Superior temporal gyrus (tissue), 1 donor: ENCODE data around the gene PGLYRP4.

Source experiments
- DNase-seq: peaks from one replicate; pipeline ENCODE4 v3.0.0-alpha.2; 2016; ENCODE audit errors: extremely low spot score

Gene PGLYRP4, protein sequence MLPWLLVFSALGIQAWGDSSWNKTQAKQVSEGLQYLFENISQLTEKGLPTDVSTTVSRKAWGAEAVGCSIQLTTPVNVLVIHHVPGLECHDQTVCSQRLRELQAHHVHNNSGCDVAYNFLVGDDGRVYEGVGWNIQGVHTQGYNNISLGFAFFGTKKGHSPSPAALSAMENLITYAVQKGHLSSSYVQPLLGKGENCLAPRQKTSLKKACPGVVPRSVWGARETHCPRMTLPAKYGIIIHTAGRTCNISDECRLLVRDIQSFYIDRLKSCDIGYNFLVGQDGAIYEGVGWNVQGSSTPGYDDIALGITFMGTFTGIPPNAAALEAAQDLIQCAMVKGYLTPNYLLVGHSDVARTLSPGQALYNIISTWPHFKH

DNA sequence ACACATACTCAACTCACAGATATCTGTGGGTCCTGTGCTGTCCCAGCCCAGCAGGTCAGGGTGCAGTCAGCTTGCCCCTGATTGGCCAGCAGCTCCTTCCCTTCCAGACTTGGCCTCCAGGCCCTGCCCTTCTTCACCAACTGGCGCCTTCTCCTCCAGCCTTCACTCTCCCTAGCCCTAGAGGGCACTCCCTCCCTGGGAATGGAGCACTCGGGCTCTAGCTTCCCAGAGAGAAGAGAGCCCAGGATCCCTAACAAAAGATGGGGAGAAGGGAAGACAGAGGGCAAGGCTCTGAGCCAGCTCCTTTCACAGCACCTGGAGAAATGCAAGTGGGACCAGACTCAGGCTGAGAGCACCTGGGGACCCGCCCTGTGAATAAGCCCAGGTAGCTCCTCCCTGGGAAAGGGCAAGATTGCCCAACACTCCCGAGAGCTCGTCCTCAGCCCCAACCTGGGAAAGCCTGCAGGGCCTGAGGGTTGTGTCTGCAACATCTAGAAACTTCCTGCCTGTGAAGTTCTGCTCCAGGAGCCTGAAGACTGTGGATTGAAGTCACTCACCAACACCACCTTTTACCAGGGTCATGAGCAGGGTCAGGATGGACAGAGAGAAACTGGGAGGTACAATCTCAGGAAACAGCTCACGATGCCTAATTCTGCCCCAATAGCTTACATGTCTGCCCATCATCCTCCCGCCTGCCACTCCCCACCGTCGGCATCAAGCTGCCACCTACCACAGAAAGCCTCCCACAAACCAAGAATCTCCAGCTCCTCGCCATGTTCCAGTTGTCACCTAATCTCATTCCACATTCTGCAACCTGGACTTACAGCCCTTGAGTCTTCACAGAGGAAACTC, at the start of gene PGLYRP4:
PGLYRP4 (minus strand) TSS at position 331 of the 852 bp plus-strand sequence. CDS start 909 bp downstream, outside the sequence.
- DNase-seq: no peak

DNA sequence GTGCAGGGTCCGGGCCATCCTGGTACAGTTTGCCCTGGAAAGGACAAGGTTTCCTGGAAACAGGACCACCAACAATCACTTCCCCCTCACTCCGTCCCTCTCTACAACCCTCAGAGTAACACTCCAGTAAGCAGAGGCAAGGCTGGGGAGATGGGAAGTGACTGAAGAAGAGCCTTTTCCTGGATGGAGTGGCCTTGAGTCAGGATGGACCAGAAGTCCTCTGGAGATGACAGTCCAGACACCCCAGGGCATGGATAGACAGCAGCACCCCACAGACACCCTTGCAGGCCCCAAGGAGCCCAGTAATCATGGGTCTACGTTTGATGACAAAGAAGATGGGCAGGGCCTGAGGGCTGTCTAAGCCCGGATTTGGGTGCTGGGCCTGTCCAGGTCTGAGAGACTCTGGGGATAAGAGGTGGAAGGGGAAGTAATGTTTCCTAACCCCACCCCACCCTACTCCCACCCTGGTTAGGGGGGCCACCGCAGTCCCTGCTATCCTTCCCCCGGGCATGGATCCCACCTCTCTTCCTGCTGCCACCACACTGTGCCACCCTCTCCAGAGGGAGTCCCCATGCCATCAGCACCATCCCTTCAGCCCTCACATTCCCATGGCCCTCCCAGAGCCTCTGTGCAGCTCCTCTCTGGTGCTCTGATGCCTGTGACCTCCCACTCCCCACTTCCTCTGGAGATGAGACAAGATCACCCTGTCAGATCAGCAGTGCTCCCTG, 49.4 kb upstream of the PGLYRP4 start:
- DNase-seq: no peak

DNA sequence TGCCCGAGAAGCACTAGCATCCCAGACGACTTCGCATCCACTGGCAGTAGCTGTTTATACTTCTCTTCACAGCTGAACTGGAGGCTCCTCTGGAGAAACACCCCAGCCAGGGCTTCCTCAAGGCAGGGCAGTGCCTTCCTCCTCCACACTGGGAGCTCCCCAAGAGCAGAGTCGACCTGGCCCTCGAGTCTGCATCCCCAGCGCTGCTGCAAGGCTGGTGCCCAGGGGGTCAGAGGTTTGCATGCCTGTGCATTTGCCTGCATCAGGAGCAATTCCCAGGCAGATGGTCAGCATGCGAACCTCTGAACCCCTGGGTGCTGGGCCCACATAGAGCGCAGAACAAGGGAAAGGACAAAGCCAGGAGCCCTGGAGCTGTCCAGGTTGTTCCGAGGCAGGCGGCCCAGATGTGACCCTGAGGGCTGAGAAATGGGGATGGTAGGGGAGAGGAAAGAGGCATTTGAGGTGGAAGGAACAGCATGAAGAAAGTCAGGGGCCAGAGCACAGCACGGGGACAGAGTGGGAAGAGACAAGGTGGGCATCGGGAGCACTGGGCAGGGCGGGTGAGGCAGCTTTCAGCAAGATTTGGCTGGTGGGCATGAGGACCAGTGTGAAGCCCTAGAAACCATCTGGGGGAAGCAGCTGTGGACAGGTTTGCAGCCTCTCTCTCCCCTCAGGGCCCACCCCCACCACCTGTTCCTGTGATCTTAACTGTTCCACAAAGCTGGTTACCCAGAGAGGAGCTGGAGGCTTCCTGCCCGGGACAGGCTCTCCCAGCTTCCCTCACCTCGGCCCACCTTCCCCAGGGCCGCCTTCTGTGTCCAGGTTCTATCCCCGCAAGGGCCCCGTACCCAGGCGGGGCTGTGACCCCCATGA, 48.6 kb upstream of the PGLYRP4 start:
- DNase-seq: no peak

DNA sequence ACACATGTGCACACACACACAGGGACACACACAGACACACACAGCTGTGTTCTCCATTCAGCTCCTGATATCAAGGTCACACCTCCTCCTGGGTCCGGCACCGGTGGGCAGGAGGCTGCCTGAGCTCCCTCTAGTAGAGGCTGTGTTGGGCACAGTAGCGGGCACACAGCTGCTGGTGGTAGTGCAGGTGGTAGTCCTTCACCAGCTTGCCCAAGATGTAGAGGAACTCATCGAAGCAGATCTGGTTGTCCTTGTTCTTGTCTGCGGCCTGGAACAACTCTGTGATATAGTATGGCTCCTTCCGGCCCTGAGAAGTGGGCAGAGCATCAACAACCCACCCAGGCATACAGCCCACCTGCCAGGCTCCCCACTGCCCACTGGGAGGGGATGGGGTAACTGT, 47.8 kb upstream of the PGLYRP4 start:
- DNase-seq: no peak

DNA sequence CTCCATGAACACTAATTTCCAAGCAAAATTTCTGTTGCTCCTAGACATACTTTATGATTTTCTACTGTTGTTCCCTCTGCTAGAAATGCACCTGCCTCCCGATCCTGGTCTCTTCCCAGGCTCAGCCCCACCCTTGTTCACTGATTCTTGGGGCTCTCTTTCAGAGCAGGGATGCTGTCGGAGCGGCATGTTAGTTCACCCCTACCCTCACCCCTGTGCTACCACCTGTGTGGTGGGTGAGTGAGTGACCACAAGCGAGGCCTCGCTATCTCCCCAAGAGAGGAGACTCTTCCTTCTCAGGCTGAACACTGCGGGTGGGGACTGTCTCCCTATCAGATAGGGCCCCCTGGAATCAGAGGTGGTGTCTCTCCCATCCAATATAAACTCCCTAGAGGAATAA, 47.1 kb upstream of the PGLYRP4 start:
- DNase-seq: no peak

DNA sequence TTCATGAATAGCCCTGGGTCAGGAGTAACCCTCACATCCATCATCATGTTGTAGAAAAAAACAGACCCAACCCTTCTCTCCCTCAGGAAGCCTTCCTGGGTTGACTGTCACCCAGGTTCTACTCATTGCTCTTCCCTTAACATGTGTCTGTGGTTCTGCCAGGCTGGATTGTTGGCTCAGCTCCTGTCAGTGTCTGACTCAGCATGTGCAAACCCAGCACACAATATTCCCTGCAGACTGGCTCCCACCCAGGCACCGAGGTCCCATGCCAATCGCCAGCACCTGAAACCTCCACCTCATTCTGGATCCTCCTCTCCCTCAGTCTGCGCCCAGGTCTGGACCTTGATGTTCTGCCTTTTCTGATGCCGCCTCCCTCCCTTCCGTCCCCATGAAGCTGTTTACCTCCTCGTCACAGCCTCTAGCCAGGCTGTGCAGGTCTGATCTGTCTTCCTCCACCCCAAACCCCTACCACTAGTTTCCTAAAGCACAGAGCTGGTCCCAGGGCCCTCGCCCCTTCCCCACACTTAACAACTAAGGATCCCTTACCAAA, 46.6 kb upstream of the PGLYRP4 start:
- no peak for DNase-seq

DNA sequence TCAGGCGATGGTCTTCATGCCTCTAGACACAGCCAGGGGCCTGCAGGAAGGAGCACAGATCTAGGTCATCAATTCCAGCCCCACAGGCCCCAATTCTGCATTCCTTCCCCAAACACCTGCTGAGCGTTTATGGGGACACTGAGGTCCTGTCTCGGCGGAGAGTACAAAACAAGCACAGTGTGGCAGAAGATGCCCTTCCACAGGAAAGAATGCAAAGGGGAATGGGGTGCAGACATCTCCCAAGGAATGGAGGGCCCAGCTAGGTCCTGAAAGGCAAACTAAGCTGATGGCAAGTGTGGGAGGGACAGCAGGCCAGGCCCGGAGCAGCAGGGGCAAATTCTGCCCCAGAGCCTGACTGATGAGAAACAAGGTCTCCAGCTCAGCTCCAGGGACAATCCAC, 45.8 kb upstream of the PGLYRP4 start:
- DNase-seq: no peak

DNA sequence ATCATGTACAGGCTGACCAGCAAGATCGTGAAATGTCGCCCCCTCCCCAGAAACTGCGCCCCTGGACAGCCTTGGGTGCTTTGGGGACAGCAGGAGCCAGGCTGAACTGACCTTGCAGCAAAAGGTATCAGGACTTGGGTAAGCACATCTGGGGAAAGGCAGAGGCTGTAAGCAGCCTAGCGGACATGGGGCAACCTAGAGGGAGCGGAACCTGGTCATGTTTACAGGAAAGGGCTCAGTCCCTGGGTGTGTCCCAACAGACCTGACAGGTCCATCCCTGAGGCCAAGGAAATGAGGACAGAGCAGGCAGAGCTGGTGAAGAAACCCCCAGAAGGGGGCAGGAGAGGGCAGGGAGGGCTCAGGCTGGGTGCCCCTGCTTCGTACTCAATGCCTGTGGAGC, 45.3 kb upstream of the PGLYRP4 start:
- no peak for DNase-seq

DNA sequence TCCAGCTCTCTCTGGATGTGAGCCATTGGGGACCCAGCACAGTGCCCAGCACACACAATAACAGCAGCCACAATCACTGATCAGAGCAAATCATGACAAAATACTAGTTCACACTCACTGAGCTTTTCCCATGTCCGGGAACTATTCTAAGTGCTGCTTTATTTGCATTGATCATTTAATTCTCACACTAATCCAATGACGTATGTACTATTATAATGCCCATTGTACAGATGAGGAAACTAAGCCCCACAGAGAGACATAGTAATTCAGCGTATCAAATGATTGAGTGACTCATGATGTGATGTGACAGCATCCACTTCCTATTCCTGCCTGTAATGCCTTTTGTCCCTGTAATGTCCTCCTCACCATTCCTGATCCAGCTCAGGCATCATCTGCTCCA, 44.2 kb upstream of the PGLYRP4 start:
- DNase-seq: no peak

DNA sequence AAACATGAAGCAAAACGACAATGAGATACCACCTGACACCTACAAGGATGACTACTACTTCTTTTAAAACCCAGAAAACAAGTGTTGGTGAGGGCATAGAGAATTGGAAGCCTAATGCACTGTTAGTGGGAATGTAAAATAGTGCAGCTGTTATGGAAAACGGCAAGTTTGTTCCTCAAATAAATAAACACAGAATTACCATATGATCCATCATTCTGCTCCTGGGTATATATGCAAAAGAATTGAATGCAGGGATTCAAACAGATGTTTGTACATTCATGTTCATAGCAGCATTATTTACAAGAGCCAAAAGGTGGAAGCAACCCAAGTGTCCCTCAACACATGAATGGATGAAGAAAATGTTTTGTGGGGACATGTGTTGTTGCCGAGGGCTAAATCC, 43.6 kb upstream of the PGLYRP4 start:
- DNase-seq: no peak

DNA sequence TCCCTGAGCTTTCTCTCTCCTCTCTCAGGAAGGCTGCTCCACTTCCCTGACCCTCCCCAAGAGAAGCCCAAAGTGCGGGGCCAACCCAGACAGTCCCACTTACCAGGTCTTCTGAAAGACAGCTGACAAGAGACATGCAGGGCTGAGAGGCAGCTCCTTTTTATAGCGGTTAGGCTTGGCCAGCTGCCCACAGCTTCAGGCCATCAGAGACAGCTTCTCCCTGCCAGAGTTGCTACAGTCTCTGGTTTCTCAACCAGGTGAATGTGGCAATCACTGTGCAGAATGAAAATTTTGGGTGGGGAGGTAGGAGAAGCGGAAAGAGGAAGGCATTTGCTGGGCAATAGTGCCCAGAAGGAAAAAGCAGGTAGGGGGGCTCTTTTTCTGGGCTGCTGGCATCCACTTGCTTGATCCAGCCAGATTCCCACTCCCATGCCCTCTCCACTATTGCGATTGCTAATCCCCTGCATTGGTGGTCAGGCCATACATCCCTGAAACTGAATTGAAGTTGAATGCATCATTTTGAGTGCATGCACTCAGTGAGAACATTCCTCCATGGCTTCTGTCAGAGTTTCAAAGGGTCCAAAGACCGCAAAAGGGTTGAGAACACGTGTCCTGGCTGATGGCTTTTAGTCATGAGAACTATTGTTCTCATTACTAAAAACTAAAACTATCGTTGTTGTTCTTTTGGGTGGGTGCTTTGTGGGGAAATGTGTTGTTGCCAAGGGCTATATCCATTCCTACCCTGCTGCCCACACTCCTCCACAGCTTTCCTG, 42.5 kb upstream of the PGLYRP4 start, which contains the start of gene S100A8:
S100A8 (minus strand) TSS at position 136 of the 773 bp plus-strand sequence. CDS start 538 bp downstream, outside the sequence.
- DNase-seq: no peak

DNA sequence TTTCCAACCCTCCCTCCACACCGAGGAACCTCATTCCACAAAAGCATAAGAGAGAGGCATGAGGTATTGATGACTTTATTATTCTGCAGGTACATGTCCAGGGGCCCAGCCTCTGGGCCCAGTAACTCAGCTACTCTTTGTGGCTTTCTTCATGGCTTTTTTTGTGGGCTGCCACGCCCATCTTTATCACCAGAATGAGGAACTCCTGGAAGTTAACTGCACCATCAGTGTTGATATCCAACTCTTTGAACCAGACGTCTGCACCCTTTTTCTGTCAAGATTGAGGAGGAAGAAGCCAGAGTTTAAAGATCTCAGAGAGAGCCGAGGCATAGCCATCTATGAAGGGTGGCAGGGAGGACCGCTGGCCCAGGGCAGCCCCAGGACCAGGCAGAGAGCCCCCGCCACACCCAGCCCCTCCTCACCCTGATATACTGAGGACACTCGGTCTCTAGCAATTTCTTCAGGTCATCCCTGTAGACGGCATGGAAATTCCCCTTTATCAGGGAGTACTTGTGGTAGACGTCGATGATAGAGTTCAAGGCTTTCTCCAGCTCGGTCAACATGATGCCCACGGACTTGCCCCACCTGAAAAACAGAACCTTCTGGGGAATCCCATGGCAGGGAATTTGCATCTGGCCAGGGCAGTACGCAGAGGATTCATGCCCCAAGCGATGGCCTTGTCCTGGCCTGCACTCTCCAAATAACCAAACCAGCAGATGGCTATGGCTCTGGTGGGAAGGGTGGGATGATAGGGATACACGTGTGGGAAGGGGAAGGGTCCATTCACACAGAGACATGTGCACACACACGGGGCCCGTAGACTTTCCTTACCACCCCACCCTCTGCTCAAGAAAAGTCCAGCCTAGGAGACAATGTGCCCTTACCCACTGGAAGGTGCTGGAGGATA, 41.6 kb upstream of the PGLYRP4 start:
- DNase-seq: no peak

DNA sequence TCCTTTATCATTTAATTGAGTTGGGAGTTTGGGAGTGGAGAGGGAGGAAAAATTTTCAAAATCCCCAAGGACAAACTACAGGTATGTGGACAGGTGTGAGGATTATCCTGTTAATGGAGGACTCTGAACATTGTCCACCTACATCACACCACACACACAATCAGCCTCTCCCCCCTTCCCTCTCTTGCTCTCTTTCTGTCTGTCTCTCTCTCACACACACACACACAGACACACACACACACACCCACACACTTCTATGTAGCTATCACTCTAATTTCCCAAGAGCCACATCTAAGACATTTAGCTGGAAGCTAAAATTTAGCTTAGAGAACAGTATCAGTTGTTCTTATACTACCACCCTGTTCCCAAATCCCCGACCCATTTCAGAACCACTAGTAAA, 40.8 kb upstream of the PGLYRP4 start:
- no peak for DNase-seq

DNA sequence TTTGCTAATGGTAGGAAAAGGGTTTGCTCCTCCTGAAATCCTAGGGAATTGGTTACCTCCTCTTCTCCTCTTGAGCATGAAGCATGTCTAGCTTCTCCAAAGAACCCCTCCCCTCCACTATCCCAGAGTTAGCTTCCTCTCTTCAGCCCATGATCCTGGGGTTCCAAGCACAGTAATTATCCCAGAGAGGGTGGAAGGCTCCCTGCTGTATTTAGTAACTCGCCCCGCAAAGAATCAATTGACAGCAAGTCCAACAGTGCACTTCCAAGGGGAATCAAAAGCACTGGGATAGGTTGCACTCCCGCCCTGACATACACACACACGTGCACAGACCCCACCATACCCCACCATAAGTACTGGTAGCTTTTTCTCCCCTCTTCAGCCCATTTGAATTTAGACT, 39.1 kb upstream of the PGLYRP4 start:
- no peak for DNase-seq

DNA sequence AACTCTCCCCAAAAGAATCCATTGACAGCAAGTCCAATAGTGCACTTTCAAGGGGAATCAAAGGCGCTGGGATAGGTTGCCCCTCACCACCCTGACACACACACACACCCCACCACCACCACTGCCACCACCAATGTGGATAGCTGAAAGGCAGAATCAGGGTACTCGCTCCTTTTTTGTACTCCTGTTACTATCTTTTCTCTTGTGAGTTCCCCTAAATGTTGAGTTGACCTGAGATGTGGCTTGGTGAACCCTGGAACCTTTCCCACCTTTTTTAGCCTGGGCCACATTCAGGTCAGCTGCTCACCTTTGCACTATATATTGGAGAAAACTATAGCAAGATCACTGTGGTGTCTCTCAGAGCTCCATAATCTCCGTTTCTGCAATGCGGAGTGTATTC, 38.4 kb upstream of the PGLYRP4 start:
- no peak for DNase-seq

DNA sequence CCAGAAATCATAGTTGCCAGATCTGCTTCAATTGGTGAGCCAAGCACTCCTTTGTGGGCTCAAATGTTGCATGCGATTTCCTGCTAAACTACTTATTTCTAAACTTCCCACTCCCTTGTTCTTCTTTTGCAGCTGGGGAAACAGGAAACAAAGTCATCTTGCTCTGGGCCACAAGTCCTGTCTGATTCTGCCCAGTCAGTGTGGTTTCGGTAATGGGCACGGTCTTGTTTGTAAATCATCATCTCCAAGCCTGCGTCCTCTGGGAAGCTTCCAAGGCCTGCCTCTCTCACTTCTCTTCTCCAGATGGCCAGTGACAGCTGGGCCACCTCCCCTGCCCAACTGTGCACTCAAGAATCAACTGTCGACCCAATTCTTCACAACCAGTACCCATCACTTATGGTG, 37.9 kb upstream of the PGLYRP4 start:
- DNase-seq: peak; percentile 23

DNA sequence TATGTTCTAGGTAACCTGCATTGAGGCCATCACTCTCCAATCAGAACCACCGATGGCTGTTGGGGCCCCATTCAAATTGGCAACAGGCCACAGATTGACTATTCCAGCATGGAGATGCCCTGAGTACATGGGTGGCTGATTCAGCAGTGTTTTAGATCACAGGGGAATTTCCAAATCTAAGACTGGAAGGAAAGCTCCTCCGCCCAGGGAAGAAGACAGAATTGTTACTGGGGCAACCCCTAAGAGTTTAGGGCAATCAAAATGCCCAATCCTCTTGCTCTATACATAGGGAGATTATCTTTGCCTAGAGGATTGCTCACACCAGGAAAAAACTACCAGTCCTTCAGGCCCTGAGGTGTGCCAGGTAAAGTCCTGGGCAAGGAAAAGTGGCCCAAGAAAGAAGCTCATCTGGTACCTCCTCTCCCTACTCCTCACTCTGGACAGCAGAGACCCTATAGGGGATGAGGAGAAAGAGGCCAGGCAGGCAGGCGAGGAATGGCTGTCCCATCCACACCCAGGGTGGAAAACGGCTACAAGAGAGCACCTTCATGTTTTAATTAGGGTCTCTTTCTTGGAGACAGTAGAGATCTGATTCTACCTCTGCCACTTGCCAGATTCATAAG, 36.4 kb upstream of the PGLYRP4 start:
- no peak for DNase-seq

DNA sequence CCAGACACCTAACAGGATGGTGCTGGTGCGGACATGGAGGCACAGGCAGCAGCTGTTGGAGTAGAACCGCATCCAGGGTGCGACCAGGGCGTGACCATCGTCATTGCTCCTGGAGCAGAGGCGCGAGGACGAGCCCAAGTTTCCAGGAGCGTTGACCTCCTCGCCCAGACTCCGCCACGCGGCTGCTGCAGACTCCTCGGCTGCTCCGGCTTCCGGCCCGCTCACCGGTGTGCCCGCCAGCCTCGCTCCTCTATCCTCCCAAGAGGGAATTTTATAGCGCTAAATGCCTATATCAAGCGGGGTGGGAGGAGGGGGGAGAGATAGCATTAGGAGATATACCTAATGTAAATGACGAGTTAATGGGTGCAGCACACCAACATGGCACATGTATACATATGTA, 32.1 kb upstream of the PGLYRP4 start:
- no peak for DNase-seq

DNA sequence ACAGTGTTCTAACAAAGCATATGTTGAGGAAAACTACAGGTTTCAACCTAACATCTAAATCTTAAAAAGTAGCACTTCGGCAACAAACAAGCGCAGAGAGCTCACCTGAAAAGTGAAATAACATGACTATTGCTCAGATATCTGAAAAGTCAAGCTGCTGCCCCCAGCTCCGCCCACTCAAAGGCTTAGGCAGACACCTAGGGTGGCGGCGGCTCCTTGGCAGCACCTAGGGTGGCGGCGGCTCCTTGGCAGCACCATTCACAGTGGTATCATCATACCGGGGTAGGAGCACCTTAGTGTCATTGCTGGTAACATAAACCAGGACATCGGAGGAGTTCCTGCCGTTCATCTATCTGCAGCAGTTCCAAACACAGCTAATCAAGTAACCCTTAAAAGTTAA, 30.9 kb upstream of the PGLYRP4 start:
- no peak for DNase-seq
